OCI-LY7 (cell line): ENCODE measurements around the gene ASB15. TPM values are rescaled to one million over a fixed set of nuclear protein-coding genes. Genes with fewer than 3 reads are reported as not detected.

ENCODE experiments used
- BruUV-seq: library from RNA; stranded (reverse); fragments of 400-500 nt; replicated peaks from 2 replicates; lab custom pipeline; 2021; lab: Mats Ljungman, UMichigan
- CTCF ChIA-PET: fragments of 300-600 bp; sonication (Branson Sonifier 250); formaldehyde crosslinking; loops from one replicate; lab custom pipeline; 2022; ENCODE audit warnings: antibody characterized with exemption; ENCODE audit not compliant: unreplicated experiment; lab: Charles Lee
- POLR2A ChIA-PET: fragments of 300-600 bp; sonication (Branson Sonifier 250); formaldehyde crosslinking; loops from one replicate; lab custom pipeline; 2022; ENCODE audit warnings: antibody characterized with exemption; lab: Charles Lee
- DNase-seq: peaks from one replicate; pipeline ENCODE4 v3.0.0-alpha.2; 2015; ENCODE audit warnings: low spot score
- H2AFZ ChIP-seq: fragments of 200-600 bp; sonication (generic), shearing (Covaris generic); 2 replicates; pipeline ENCODE4 v1.6.1; 2014; ENCODE audit warnings: mild to moderate bottlenecking, antibody characterized with exemption, low read length, moderate library complexity
- H3K27ac ChIP-seq: fragments of 200-600 bp; sonication (generic); 2 replicates; pipeline ENCODE4 v1.5.1; 2014; ENCODE audit warnings: mixed run types, low read depth, mild to moderate bottlenecking, moderate library complexity, low read length, inconsistent platforms; ENCODE audit not compliant: poor library complexity, severe bottlenecking
- H3K36me3 ChIP-seq: fragments of 200-600 bp; sonication (generic); 2 replicates; pipeline ENCODE4 v1.6.1; 2014; ENCODE audit warnings: mild to moderate bottlenecking, antibody characterized with exemption, low read length, moderate library complexity, mixed read lengths; ENCODE audit not compliant: insufficient read depth
- H3K4me1 ChIP-seq: fragments of 200-600 bp; sonication (generic); 2 replicates; pipeline ENCODE4 v1.5.1; 2014; ENCODE audit warnings: mild to moderate bottlenecking, low read length; ENCODE audit not compliant: insufficient read depth, poor library complexity, severe bottlenecking
- H3K4me2 ChIP-seq: fragments of 200-600 bp; sonication (generic); 2 replicates; pipeline ENCODE4 v1.6.1; 2014; ENCODE audit warnings: mild to moderate bottlenecking, low read length
- H3K4me3 ChIP-seq: fragments of 200-600 bp; sonication (generic); 2 replicates; pipeline ENCODE4 v1.5.1; 2014; ENCODE audit warnings: mild to moderate bottlenecking, low read depth, low read length; ENCODE audit not compliant: poor library complexity, severe bottlenecking
- H3K79me2 ChIP-seq: fragments of 200-600 bp; sonication (generic); 2 replicates; pipeline ENCODE4 v1.6.1; 2016; ENCODE audit warnings: low read depth, mild to moderate bottlenecking, low read length, moderate library complexity, mixed read lengths; ENCODE audit not compliant: insufficient read depth
- H3K9me2 ChIP-seq: fragments of 200-600 bp; sonication (generic); 2 replicates; pipeline ENCODE4 v1.6.1; 2016; ENCODE audit warnings: mild to moderate bottlenecking, low read length, mixed read lengths; ENCODE audit not compliant: insufficient read depth
- H3K9me3 ChIP-seq: fragments of 200-600 bp; sonication (generic); 2 replicates; pipeline ENCODE4 v1.6.1; 2014; ENCODE audit warnings: mild to moderate bottlenecking, mixed run types, low read length, mixed read lengths
- H4K20me1 ChIP-seq: fragments of 200-600 bp; sonication (generic); 2 replicates; pipeline ENCODE4 v1.6.1; 2014; ENCODE audit warnings: mild to moderate bottlenecking, antibody characterized with exemption, low read length, moderate library complexity, mixed read lengths; ENCODE audit not compliant: insufficient read depth
- CTCF ChIP-seq: fragments of 200-600 bp; sonication (generic); conservative IDR thresholded peaks from 2 replicates; pipeline ENCODE4 v1.5.1; 2014; ENCODE audit warnings: mild to moderate bottlenecking, antibody characterized with exemption, low read length, moderate library complexity, mixed read lengths
- EZH2phosphoT487 ChIP-seq: fragments of 200-600 bp; sonication (generic); IDR thresholded peaks from 2 replicates; pipeline ENCODE4 v1.6.1; 2018; ENCODE audit warnings: low read depth, borderline replicate concordance, mild to moderate bottlenecking, mixed run types, antibody characterized with exemption, low read length, moderate library complexity, mixed read lengths
- intact Hi-C: fragments of 100-400 bp; cut with micrococcal nuclease; formaldehyde crosslinking; loops from one replicate; pipeline ENCODE4 v1.10.0; 2022; ENCODE audit not compliant: unreplicated experiment
- total RNA-seq, 2 experiments: library from RNA; depleted of rRNA in 1 of 2; stranded (reverse); fragments of >200 nt in 1 of 2; shearing (Covaris generic) in 1 of 2; gene quantifications; 2 replicates each; pipeline ENCODE4 v1.2.3, GENCODE V29; 2014 to 2022

The ASB15 gene
- total RNA-seq, 2 experiments from 2014 or later: not detected

GRCh38 chr7:123615344-123615743 lies 13.7 kb downstream of the ASB15 start:
- Histone ChIP-seq H3K79me2 (no peaks in the 10 kb centered on the region), H3K27ac (no peak overlapping the region), H3K4me1 (no peaks in the 10 kb centered on the region), H4K20me1 (no peaks in the 10 kb centered on the region), H3K4me3 (no peak overlapping the region), H3K9me3 (no peaks in the 10 kb centered on the region), H3K9me2 (no peaks in the 10 kb centered on the region), H2AFZ (no peak overlapping the region), H3K36me3 (no peaks in the 10 kb centered on the region), H3K4me2 (no peak overlapping the region)
- TF ChIP-seq EZH2phosphoT487 (no peak), CTCF (no peak)
- POLR2A ChIA-PET: interaction anchor here (0.7 to 1.6 kb wide), 2 partner anchors 9 to 289 kb away, joined by 3 read pairs; no protein-coding TSS in a partner anchor
- DNase-seq: no peak
- CTCF ChIA-PET: no interaction called here
- BruUV-seq: no TSS peak
- intact Hi-C loops: no loop called here

- TF ChIP-seq EZH2phosphoT487 (no peak), CTCF (no peak)
- Histone ChIP-seq H3K4me3 (no peak overlapping the region), H3K27ac (no peak overlapping the region), H2AFZ (no peak overlapping the region), H3K4me1 (no peaks in the 10 kb centered on the region), H3K4me2 (no peak overlapping the region), H4K20me1 (no peaks in the 10 kb centered on the region), H3K79me2 (no peaks in the 10 kb centered on the region), H3K9me3 (no peaks in the 10 kb centered on the region), H3K36me3 (no peaks in the 10 kb centered on the region), H3K9me2 (no peaks in the 10 kb centered on the region)
- intact Hi-C loops: no loop called here
- no peak for DNase-seq
- ChIA-PET POLR2A (no interaction called here), CTCF (interaction anchor here (0.6 kb wide), 1 partner anchor 34 kb away, joined by 3 read pairs; no protein-coding TSS in a partner anchor)
- BruUV-seq: no TSS peak
Observed at GRCh38 chr7:123616223-123616622, 14.6 kb downstream of the ASB15 start.

- Histone ChIP-seq H3K4me1 (no peaks in the 10 kb centered on the region), H2AFZ (no peak overlapping the region), H3K4me2 (no peak overlapping the region), H4K20me1 (no peaks in the 10 kb centered on the region), H3K9me3 (no peaks in the 10 kb centered on the region), H3K79me2 (no peaks in the 10 kb centered on the region), H3K4me3 (no peak overlapping the region), H3K9me2 (no peaks in the 10 kb centered on the region), H3K27ac (no peak overlapping the region), H3K36me3 (no peaks in the 10 kb centered on the region)
- no peak for DNase-seq
- ChIA-PET POLR2A (no interaction called here), CTCF (no interaction called here)
- BruUV-seq: no TSS peak
- TF ChIP-seq CTCF: no peak
- TF ChIP-seq EZH2phosphoT487: no peak
- intact Hi-C loops: no loop called here
Observed at GRCh38 chr7:123621707-123622106, 20.1 kb downstream of the ASB15 start.
